VCaP (cell line): ENCODE results near the gene DYNLT1.

Experiments
- H3K27ac ChIP-seq: fragments of 450-650 bp; 2 replicates; pipeline ENCODE4 v1.5.1; 2017
- CTCF ChIP-seq: fragments of 450-650 bp; conservative IDR thresholded peaks from 2 replicates; pipeline ENCODE4 v1.5.1; 2017; ENCODE audit warnings: mild to moderate bottlenecking, moderate library complexity

DYNLT1 gene

DNA sequence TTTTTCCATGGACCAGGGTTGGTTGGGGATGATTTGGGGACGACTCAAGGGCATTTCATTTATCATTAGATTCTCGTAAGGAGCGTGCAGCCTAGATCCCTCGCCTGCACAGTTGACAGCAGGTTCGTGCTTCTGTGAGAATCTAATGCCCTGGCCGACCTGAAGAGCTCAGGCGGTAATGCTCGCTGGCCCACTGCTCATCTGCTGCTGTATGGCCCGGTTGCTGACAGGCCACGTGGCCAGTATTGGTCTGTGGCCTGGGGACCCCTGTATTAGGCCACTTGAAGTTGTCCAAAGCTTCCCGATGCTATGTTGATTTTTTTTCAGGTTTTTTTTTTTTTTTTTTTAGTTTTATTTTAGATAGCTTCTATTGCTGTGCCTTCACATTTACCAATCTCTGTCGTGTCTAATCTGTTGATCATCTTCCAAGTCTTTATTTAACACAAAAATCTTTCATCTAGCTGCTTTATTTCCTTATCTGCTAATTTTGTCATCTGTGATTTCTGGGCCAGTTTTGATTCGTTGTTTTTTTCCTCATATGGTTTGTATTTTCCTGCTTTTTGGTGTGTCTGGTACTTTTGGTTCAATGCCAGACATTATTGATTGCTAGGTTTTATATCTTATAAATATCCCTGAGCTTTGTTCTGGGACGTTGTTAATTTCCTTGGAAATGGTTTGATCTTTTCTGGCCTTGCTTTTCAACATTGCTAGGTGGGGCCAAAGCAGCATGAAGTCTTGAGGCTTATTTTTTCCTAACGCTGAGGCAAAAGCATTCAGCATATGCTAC lies 41.1 kb downstream of the DYNLT1 start:
- no peak for TF ChIP-seq CTCF

DNA sequence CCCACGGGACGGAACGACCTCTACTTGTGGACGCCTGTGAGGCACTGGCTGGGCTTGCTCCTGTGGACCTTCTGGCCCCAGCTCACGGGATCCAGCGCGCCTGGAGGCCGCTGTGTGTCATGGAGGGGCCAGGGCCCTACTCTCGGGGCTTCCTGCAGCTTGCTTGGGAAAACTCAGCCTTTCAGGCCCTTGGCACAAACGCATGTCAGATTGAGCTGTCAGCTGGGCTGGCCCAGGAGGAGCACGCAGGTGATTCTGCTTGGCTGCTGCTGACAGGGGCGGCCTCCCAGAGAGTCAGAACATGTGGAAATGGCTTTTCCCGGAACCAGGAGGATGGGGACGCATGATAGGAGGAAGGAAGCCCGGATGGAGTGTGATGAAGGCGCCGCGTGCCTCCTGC lies 44.9 kb downstream of the DYNLT1 start:
- no peak overlapping the region for H3K27ac ChIP-seq
- no peak for TF ChIP-seq CTCF

More for the DNA sequence above, 41.1 kb downstream of the DYNLT1 start:
- H3K27ac ChIP-seq = peak overlapping the region; percentile 89

DNA sequence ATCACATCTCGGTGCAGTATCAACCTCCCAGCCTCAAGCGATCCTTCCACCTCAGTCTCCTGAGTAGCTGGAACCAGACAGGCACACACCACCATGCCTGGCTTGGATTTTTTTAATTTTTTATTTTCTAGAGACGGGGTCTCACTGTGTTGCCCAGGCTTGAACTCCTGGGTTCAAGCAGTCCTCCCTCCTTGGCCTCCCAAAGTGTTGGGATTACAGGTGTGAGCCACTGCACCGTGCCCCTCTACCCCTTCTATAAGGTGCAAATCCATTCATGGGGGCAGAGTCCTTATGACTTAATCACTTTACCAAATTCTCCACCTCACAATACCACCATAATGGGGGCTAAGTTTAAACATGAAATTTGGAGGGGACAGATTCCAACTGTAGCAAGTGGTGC lies 47.0 kb downstream of the DYNLT1 start:
- no peak overlapping the region for H3K27ac ChIP-seq
- TF ChIP-seq CTCF = no peak

GRCh38 chr6:158596861-158597260 lies 47.7 kb downstream of the DYNLT1 start:
- no peak for TF ChIP-seq CTCF
- H3K27ac ChIP-seq = no peak overlapping the region

GRCh38 chr6:158595223-158595622 lies 49.3 kb downstream of the DYNLT1 start:
- H3K27ac ChIP-seq = no peak overlapping the region
- peak; percentile 71 for TF ChIP-seq CTCF

DNA sequence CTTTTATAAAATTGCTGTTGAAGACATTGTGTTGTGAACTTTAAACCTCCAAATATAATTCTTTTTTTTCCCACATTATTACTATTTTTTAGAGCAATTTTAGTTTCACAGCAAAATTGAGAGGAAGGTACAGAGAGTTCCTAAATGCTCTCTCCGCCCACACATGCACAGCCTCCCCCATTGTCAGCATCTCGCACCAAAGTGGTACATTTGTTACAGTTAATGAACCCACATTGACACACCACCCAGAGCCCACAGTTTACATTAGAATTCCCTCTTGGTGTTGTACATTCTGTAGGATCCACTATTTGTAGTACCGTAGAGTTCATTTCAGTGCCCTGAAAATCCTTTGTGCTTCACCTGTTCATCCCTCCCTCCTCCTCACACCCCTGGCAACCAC lies 50.9 kb downstream of the DYNLT1 start:
- no peak for TF ChIP-seq CTCF

DNA sequence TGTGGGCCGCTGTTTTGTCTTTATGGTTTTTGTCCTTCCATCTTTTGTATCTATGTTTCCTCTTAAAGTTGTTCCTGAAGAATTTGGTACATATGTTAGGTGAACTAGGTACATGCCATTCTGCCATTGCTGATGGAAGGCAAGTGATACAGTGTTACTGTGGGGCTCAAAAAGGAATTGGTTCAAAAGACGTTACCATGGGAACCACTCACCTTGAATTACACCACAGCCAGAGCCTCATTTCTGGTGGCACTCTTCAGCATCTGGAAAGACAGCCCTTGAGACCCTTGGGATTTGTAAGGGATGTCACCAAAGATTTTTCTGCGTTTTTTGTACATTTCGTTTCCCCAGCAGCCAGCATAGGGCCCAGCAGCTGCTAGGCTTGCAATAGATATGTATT lies 52.7 kb downstream of the DYNLT1 start:
- TF ChIP-seq CTCF = no peak
- H3K27ac ChIP-seq = no peak overlapping the region

More for the DNA sequence above, 50.9 kb downstream of the DYNLT1 start:
- H3K27ac ChIP-seq = no peak overlapping the region
